NCI-H1417 (cell line): ENCODE data around the gene AFAP1L2.

Experiments used
- DNase-seq, 3 experiments: peaks; one replicate each; lab custom pipeline; 2025; lab: John Stamatoyannopoulos, UW

Gene AFAP1L2

GRCh38 chr10:114266521-114266920 lies 137.8 kb downstream of the AFAP1L2 start:
- DNase-seq: no peak

DNA sequence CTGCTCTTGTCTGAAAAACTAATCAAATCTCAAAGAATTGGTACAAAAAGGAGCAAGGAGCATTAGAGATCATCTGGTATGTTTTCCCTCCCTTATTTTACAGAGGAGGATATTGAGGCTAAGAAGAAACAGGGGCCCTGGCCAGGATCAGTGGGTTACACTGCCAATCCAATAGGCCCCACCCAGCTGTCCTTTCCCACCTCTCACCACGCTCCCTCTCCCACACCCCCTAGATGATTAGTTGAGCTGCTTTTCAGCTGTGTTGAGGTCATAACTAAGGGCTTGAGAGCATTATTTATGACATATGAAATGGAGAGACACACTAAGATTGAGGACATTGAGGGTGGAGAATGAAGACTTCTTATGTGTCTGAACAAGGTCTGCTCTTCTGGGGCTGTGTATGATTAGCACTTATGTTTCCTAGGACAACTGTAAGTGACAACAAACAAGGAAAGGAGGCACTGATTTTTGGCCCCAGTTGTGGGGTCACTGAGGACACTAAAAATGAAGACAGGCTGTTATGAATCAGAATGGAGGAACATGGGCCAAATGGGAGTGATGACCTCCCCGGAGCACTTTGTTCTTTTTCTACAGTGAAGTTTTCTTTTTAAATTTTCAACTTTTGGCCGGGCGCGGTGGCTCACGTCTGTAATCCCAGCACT lies 138.8 kb downstream of the AFAP1L2 start:
- DNase-seq: no peak

GRCh38 chr10:114262496-114262895 lies 141.8 kb downstream of the AFAP1L2 start:
- no peak for DNase-seq

DNA sequence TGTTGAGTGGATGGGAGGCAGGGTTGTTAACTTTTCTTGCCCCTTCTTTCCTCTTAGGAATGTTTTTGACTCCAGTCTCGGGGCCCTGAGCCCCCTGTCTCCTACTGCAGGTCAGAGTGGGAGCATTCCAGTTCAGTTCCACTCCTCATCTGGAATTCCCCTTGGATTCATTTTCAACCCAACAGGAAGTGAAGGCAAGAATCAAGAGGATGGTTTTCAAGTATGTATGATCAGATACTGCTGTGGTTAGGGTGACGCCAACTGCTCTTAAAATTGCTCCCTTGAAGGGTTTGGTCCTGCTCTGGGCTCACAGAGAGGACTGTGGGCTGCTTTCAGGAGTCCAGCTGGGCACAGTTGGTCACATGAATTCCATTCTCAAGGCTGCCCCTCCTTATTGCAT lies 143.2 kb downstream of the AFAP1L2 start:
- DNase-seq: no peak

- no peak for DNase-seq
These were observed 143.9 kb downstream of the AFAP1L2 start for GRCh38 chr10:114260366-114260765.

- no peak for DNase-seq
These were observed 144.5 kb downstream of the AFAP1L2 start for GRCh38 chr10:114259824-114260223.

DNA sequence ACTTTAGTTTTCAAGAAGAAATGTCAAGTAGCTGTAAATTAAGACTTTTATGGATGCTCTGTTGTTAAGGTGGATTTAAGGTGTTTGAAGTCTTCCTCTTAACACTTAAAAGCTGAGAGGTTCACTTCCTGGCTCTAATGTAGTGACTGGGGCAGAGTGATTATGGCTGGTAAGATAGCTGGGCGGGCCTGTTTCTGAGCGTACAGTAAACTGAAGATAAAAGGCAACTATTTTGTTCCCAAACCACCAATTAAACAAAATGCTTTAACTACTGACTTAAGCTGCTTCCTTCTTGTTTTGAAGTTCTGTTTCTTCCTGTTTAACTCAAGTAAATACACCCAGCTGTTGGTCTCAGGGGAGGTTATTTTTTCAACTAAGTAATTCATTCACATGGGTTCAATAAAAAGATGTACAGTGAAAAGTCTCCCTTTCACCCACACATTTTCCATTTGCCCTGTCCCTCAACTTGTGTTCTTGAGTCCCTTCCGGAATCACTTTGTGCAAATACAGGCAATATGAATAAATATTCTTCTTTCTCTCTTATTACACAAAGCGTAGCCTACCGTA lies 145.9 kb downstream of the AFAP1L2 start:
- DNase-seq: peak in 1 of 3 experiments; percentile 9

DNA sequence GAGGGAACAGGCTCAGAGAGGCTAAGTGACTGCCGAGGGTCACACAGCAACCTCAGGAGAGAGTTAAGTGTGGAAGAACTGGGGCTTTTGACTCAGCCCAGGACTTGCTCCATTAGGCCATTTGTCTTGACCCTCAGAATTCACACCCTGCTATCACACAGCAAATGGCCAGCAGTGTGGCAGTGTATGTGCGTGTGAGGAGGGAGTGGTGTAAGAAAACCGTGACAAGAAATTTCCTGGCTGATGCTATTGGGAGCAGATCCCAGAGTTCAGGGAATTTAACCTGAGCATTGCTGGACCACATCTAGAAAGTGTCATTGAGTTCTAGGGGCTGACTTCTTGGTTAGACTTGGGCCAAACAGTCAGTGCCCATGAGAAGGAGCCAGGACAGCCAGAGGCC lies 146.8 kb downstream of the AFAP1L2 start:
- no peak for DNase-seq

DNA sequence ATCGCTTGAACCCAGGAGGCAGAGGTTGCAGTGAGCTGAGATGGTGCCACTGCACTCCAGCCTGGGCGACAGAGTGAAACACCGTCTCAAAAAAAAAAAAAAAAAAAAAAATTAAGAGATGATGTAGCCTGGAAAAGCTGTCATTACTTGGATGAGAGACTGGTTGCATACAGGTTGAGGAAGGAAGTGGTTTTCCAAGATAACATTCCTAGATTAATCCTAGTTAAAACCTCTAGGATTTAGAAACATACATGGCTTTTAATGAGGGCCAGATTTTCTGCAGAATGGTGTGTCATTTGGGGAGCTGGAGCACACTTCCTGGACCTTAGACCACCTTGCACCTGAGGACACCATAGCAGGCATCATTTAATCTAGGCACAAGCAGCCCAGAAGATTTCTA lies 147.5 kb downstream of the AFAP1L2 start:
- no peak for DNase-seq

GRCh38 chr10:114256008-114256765 lies 148.1 kb downstream of the AFAP1L2 start:
- DNase-seq: no peak

- DNase-seq: no peak
These were observed 149.1 kb downstream of the AFAP1L2 start for GRCh38 chr10:114255227-114255626.

DNA sequence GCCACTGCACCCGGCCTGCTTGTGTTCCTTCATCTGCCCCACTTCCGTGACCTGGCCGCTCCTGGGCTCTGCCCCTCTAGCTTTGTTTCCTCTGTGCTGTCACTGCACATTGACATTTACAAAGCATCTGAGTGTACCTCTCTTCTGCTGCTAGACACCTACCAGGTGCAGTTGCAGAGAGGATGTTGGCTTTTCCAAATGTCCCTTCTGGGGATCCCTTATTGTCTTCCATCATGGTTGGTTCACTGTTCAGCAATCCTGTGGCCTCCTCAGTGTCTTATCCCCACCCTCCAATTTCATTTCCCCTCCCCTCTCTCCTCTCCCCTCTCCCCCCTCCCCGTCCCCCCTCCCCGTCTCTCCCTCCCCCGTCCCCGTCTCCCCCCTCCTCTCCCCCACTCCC lies 151.4 kb downstream of the AFAP1L2 start:
- no peak for DNase-seq

DNA sequence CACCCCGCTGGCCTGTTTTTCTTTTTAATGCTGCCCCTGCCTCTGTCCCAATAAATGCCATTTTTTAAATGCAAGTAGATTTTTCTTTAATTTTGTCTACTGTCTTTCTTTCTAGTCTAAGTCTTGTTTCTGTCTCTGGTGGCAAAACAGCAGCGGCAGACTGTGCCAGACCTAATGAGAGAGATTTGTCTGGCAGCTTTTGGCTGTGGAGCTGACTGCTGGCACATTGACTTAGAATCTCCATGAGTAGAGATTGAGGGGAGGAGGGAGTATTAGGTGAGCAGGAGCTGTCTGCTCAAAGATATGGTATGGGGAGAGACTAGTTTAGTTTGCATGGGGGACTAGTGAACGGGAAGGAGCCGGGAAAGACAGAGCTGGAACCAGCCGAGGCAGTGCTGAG lies 152.2 kb downstream of the AFAP1L2 start:
- no peak for DNase-seq

- no peak for DNase-seq
These were observed 153.6 kb downstream of the AFAP1L2 start for GRCh38 chr10:114250716-114251115.

- DNase-seq: no peak
These were observed 154.1 kb downstream of the AFAP1L2 start for GRCh38 chr10:114250236-114250635.

DNA sequence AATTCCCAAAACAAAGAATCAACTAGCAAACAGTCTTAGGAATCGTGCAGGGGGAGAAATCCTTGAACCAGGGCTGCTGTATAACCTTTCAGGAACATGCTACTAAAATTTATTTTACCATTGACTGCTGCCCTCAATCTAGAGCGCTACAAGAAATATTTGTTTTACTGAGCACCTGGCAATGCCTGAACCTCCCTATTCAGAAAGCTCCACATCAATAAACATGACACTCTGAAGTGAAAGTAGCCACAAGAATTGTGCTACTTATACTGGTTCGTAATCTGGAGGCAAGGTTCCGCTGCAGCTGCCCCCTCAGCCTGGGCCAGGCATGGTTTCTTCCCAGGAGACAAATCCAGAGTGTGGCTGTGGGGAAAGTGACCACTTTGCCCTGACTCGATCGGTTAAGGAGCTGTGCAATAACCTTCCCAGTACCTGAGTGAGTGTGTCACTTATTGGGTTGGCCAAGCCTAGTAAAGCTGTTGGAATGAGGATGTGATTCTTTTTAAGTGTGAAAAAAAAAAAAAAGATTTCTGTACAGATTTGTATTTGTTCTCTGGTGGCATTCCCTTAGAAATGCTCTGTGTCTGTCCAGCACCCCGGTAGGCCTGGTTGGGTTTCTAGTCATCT lies 157.5 kb downstream of the AFAP1L2 start:
- DNase-seq: no peak

DNA sequence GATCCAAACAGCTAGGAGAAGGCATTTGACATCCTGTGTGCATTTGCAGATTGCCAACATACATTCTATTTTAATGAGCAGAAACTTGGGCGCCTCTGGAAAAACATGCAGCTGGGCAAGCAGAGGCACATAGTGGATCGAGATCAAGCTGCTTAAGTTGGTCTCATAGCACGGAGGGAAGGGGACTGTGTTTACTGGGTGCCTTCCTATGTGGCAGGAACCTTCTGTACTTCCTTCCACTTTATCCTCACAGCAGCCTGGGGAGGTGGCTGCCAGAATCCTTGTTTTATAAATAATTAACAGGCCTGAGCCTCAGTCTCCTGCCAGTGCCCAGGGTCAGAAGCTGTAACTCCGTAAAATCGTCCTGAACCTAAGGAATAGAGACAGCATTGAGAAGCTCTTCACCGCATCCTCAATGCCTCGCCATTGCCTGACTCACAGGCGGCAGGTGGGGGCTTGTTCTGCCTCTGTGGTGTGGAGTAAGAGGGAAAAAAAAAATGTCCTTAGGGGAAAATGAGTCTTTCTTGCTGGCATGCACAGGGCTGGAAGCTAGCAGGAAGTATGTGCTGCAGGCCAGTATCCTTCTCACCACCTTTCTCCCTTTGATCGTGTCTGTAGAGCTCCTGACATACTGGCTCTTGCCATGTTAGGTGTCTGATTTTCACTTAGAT lies 159.0 kb downstream of the AFAP1L2 start:
- no peak for DNase-seq
